VCaP (cell line): ENCODE data around the gene ROR1.

Experiments used
- H3K27ac ChIP-seq: fragments of 450-650 bp; 2 replicates; pipeline ENCODE4 v1.5.1; 2017
- CTCF ChIP-seq: fragments of 450-650 bp; conservative IDR thresholded peaks from 2 replicates; pipeline ENCODE4 v1.5.1; 2017; ENCODE audit warnings: mild to moderate bottlenecking, moderate library complexity

Gene ROR1

GRCh38 chr1:63892632-63893395 lies 119.0 kb downstream of the ROR1 start:
- TF ChIP-seq CTCF = no peak
- H3K27ac ChIP-seq = peak overlapping the region; percentile 76

- H3K27ac ChIP-seq = peak overlapping the region; percentile 76
- TF ChIP-seq CTCF = no peak
Measured at GRCh38 chr1:63893976-63894375, 120.2 kb downstream of the ROR1 start.

- no peak for TF ChIP-seq CTCF
- no peak overlapping the region for H3K27ac ChIP-seq
Measured at GRCh38 chr1:63894627-63895265, 120.9 kb downstream of the ROR1 start.

GRCh38 chr1:63896755-63897154 lies 122.9 kb downstream of the ROR1 start:
- H3K27ac ChIP-seq = no peak overlapping the region
- no peak for TF ChIP-seq CTCF

- H3K27ac ChIP-seq = no peak overlapping the region
- TF ChIP-seq CTCF = no peak
Measured at GRCh38 chr1:63898428-63899196, 124.8 kb downstream of the ROR1 start.

- no peak for TF ChIP-seq CTCF
- H3K27ac ChIP-seq = no peak overlapping the region
Measured at GRCh38 chr1:63901094-63901493, 127.3 kb downstream of the ROR1 start.

GRCh38 chr1:63902844-63903589 lies 129.2 kb downstream of the ROR1 start:
- H3K27ac ChIP-seq = no peak overlapping the region
- TF ChIP-seq CTCF = no peak
